KMS-11 (cell line): ENCODE data around the gene TMEM132C.

Source experiments
- H2AFZ ChIP-seq: fragments of 200-600 bp; sonication (generic); 2 replicates; pipeline ENCODE4 v1.6.1; 2016; ENCODE audit warnings: antibody characterized with exemption, mixed run types, low read depth
- H3K27ac ChIP-seq: fragments of 200-600 bp; sonication (generic); 2 replicates; pipeline ENCODE4 v1.6.1; 2016; ENCODE audit warnings: mild to moderate bottlenecking, mixed run types
- H3K27me3 ChIP-seq: fragments of 200-600 bp; sonication (generic); 2 replicates; pipeline ENCODE4 v1.6.1; 2017; ENCODE audit warnings: mild to moderate bottlenecking, low read depth, mixed run types, moderate library complexity; ENCODE audit not compliant: insufficient read depth
- H3K36me3 ChIP-seq: fragments of 200-600 bp; sonication (generic); 2 replicates; pipeline ENCODE4 v1.6.1; 2017; ENCODE audit warnings: mild to moderate bottlenecking, mixed run types; ENCODE audit not compliant: insufficient read depth
- H3K4me1 ChIP-seq: fragments of 200-600 bp; sonication (generic); 2 replicates; pipeline ENCODE4 v1.6.1; 2016; ENCODE audit warnings: mild to moderate bottlenecking, low read depth, mixed run types; ENCODE audit not compliant: poor library complexity, severe bottlenecking
- H3K4me2 ChIP-seq: fragments of 200-600 bp; sonication (generic); 2 replicates; pipeline ENCODE4 v1.7.0; 2016; ENCODE audit warnings: mild to moderate bottlenecking, mixed run types
- H3K4me3 ChIP-seq: fragments of 200-600 bp; sonication (generic); IDR thresholded peaks from 2 replicates; pipeline ENCODE4 v1.6.1; 2017; ENCODE audit warnings: low read depth, low read length, mixed read lengths; ENCODE audit not compliant: insufficient read depth
- H3K79me2 ChIP-seq: fragments of 200-600 bp; sonication (generic); 2 replicates; pipeline ENCODE4 v1.6.1; 2016; ENCODE audit warnings: low read depth, mixed run types; ENCODE audit not compliant: insufficient read depth
- H3K9ac ChIP-seq: fragments of 200-600 bp; sonication (generic); 2 replicates; pipeline ENCODE4 v1.6.1; 2016; ENCODE audit warnings: mild to moderate bottlenecking, mixed run types
- H4K20me1 ChIP-seq: fragments of 200-600 bp; sonication (generic); 2 replicates; pipeline ENCODE4 v1.6.1; 2016; ENCODE audit warnings: mild to moderate bottlenecking, mixed run types; ENCODE audit not compliant: insufficient read depth
- CTCF ChIP-seq: fragments of 200-600 bp; sonication (generic); conservative IDR thresholded peaks from 2 replicates; pipeline ENCODE4 v1.6.1; 2017; ENCODE audit warnings: low read depth, mild to moderate bottlenecking, antibody characterized with exemption, low read length, moderate library complexity, mixed read lengths

TMEM132C gene

DNA sequence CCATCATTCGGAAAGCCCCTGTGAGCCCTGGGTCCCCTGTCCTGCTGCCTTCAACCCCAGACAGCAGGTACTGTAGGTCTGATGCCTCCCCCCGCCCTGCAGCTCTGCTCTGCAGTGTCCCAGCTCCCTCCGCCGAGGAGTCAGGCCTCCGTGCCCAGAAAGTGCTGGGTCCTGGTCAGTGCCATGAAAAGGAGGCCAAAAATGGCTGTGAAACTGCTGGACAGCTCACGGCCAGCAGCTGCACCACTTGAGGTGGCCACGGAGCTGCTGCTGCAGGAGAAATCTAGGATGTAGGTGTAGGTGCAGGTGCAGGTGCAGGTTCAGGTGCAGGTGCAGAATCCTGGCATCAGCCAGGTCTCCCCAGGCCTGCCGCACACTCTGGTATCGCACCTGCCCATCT, 360.7 kb downstream of the TMEM132C start:
- H3K4me1 ChIP-seq, result no peaks in the 10 kb centered on the region
- TF ChIP-seq CTCF, result no peak

GRCh38 chr12:128629979-128630378, 363.0 kb downstream of the TMEM132C start:
- Histone ChIP-seq H2AFZ (no peak overlapping the region), H3K4me1 (no peaks in the 10 kb centered on the region)
- TF ChIP-seq CTCF, result no peak

More for the DNA sequence above, 360.7 kb downstream of the TMEM132C start:
- H3K4me2 ChIP-seq, result no peak overlapping the region
- no peak overlapping the region for H3K9ac ChIP-seq
- no peaks in the 10 kb centered on the region for H3K79me2 ChIP-seq
- H3K36me3 ChIP-seq, result no peaks in the 10 kb centered on the region
- no peaks in the 10 kb centered on the region for H4K20me1 ChIP-seq
- H3K4me3 ChIP-seq, result no peak overlapping the region
- H3K27ac ChIP-seq, result no peak overlapping the region
- H2AFZ ChIP-seq, result no peak overlapping the region
- H3K27me3 ChIP-seq, result no peaks in the 10 kb centered on the region

DNA sequence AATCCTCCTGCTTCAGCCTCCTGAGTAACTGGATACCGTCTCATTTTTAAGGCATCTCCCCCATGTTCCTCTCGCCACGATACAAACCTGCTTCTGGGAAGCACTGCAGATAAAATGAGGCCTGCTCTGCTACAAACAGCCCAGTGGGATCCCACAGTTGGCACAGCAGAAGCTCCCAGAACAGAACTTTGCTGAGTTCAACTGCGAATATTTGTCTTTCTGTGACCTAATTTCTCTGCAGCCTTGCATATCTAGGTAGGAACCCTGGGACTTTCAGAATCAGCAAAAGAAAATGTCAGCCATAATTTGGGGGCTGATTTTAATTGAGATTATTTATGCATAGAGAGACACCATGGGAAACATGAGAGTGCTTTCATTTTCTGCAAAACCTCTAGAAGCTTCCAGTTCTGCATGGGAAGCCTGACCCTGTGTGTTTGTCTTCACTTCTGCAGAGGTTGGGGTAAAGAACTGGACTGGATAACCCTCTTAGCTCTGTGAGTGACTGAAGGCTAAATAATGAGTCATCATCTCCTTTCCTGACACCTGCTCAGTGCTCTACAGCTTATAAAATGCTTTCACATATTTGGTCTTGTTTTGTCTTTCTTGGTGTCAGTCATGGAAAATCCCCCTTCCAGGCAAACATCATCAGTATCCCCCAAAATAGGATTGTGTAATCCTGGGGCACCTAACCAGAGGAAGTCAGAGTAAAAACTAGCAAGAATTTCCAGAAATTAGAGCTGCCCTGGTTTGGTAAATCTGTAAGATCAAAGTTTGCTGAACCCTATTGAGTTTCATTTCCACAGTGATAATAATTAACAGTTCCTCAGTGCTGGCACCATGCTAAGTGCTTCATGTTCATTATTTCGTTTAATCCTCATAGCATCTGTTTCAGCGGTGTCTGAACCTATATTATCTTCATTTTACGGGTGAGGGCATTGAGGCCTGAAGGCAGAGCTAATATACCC, 371.0 kb downstream of the TMEM132C start:
- H4K20me1 ChIP-seq, result no peaks in the 10 kb centered on the region
- H3K36me3 ChIP-seq, result no peaks in the 10 kb centered on the region
- H3K27ac ChIP-seq, result peak overlapping the region; percentile 92
- no peaks in the 10 kb centered on the region for H3K79me2 ChIP-seq
- H2AFZ ChIP-seq, result peak overlapping the region; percentile 78
- TF ChIP-seq CTCF, result no peak
- H3K27me3 ChIP-seq, result no peaks in the 10 kb centered on the region
- H3K4me2 ChIP-seq, result peak overlapping the region; percentile 60
- H3K4me1 ChIP-seq, result peaks cover 20% of the 10 kb centered on the region
- H3K4me3 ChIP-seq, result no peak overlapping the region
- H3K9ac ChIP-seq, result peak overlapping the region; percentile 47; the same call in 1 of the 2 replicates

More at GRCh38 chr12:128629979-128630378, 363.0 kb downstream of the TMEM132C start:
- Histone ChIP-seq H3K79me2 (no peaks in the 10 kb centered on the region), H4K20me1 (no peaks in the 10 kb centered on the region), H3K27ac (no peak overlapping the region), H3K36me3 (no peaks in the 10 kb centered on the region), H3K9ac (no peak overlapping the region), H3K27me3 (no peaks in the 10 kb centered on the region), H3K4me3 (no peak overlapping the region), H3K4me2 (no peak overlapping the region)

DNA sequence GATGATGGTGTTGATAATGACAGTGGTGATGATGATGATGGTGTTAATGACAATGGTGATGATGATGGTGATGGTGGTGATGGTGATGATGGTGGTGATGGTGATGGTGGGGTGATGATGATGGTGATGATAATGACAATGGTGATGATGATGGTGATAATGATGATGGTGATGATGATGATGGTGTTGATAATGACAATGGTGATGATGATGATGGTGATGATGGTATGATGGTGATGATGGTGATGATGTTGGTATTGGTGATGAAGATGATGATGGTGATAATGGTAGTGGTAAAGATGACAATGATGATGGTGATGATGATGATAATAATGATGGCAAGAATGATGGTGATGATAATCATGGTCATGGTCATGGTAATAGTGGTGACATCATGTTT, 372.1 kb downstream of the TMEM132C start:
- H3K36me3 ChIP-seq, result no peaks in the 10 kb centered on the region
- TF ChIP-seq CTCF, result no peak
- H3K4me2 ChIP-seq, result no peak overlapping the region
- H3K9ac ChIP-seq, result no peak overlapping the region
- no peaks in the 10 kb centered on the region for H4K20me1 ChIP-seq
- no peaks in the 10 kb centered on the region for H3K27me3 ChIP-seq
- H3K4me3 ChIP-seq, result no peak overlapping the region
- peaks cover 20% of the 10 kb centered on the region for H3K4me1 ChIP-seq
- H3K27ac ChIP-seq, result no peak overlapping the region
- no peak overlapping the region for H2AFZ ChIP-seq
- H3K79me2 ChIP-seq, result no peaks in the 10 kb centered on the region
